Measurements from ENCODE around the gene CDADC1.

- no peak for TF ChIP-seq POLR2AphosphoS5 (IDR thresholded peaks at IDR 0.05; ENCODE audit: low read depth, low read length)
- TF ChIP-seq POLR2A (IDR thresholded peaks at IDR 0.05; ENCODE audit: low read depth, low read length), result no peak
- no peak for TF ChIP-seq TAF1 (IDR thresholded peaks at IDR 0.05; ENCODE audit: borderline replicate concordance, low read depth, low read length)
Measured at GRCh38 chr13:49295244-49295643, 47.5 kb downstream of the CDADC1 start.

All from GM12892 (cell line).